Left lung (tissue), 10 donors: ENCODE measurements around the gene EIF4E1B. TPM values are rescaled to one million over a fixed set of nuclear protein-coding genes. Genes with fewer than 3 reads are reported as not detected.
"Not testable (repeated sequence)": the region's sequence is repeated elsewhere in the genome, so short reads cannot be mapped to it uniquely, and the experiment has no call there.

ENCODE experiments used
- ATAC-seq: fragments of 200-7000 bp; cut with Tn5 transposase; one replicate; pipeline ENCODE4 v1.9.1; 2020; ENCODE audit warnings: moderate library complexity
- DNase-seq, 4 donors: peaks; one replicate each; pipeline ENCODE4 v3.0.0-alpha.2; 2013 to 2020
- H3K27ac ChIP-seq, 2 donors: fragments of 200-600 bp; sonication (generic) in 1 of 2; one replicate each; pipeline versions ENCODE4 v1.5.0 to v1.8.0; 2020 to 2021
- H3K27me3 ChIP-seq, 2 donors: fragments of 200-600 bp; sonication (generic) in 1 of 2; one replicate each; pipeline versions ENCODE4 v1.5.0 to v1.8.0; 2020 to 2021
- H3K36me3 ChIP-seq, 2 donors: fragments of 200-600 bp; sonication (generic) in 1 of 2; one replicate each; pipeline versions ENCODE4 v1.5.0 to v1.8.0; 2020 to 2021
- H3K4me1 ChIP-seq, 2 donors: fragments of 200-600 bp; one replicate each; pipeline ENCODE4 v1.8.0; 2021
- H3K4me3 ChIP-seq, 2 donors: fragments of 200-600 bp; sonication (generic) in 1 of 2; one replicate each; pipeline versions ENCODE4 v1.5.0 to v1.8.0; 2020 to 2021; ENCODE audit warnings: mild to moderate bottlenecking in 1 of 2
- H3K9me3 ChIP-seq, 2 donors: fragments of 200-600 bp; sonication (generic) in 1 of 2; one replicate each; pipeline versions ENCODE4 v1.5.0 to v1.8.0; 2020 to 2021
- CTCF ChIP-seq, 2 donors: fragments of 200-600 bp; sonication (generic) in 1 of 2; IDR thresholded peaks; one replicate each; pipeline versions ENCODE4 v1.5.0 to v1.8.0; 2021; ENCODE audit warnings: antibody characterized with exemption in 2 of 2
- intact Hi-C, 2 donors: fragments of 100-400 bp; cut with DNase I; formaldehyde crosslinking; loops; one replicate each; pipeline versions ENCODE4 v1.11.2 to v1.14.2; 2022
- polyA plus RNA-seq, 6 donors: library from polyadenylated mRNA; unstranded; fragments of 120-200 nt; gene quantifications; one replicate each; pipeline ENCODE4 v1.2.1, GENCODE V29; 2013; ENCODE audit not compliant: insufficient read length in 6 of 6
- total RNA-seq, 2 donors: library from RNA; stranded (reverse); fragmentation: NEBNext Ultra II Directional; extraction: Animal tissue kit (Norgen Biotek cat#: 25700); gene quantifications; one replicate each; pipeline ENCODE4 v1.2.1, GENCODE V29; 2021
- donor health status: DM: no; HTN: yes; CAD: no.
- donor health status: DM: no; HTN: no; CAD: no.

The EIF4E1B gene
- total and polyA plus RNA-seq, 8 donors = 0.07 to 0.10 (median 0.08) TPM; not detected in 5

- Histone ChIP-seq H3K36me3 (no peaks in the 10 kb centered on the region), H3K4me1 (no peaks in the 10 kb centered on the region), H3K27me3 (no peaks in the 10 kb centered on the region), H3K27ac (no peak overlapping the region), H3K9me3 (peaks cover 0 to 26% of the 10 kb centered on the region in 2 donors), H3K4me3 (no peak overlapping the region)
- TF ChIP-seq CTCF (IDR thresholded peaks at IDR 0.05) = no peak
- intact Hi-C loops = no loop called here
- ATAC-seq (no peak), DNase-seq (no peak)
These were observed 42.2 kb upstream of the EIF4E1B start for GRCh38 chr5:176588297-176588696.

DNA sequence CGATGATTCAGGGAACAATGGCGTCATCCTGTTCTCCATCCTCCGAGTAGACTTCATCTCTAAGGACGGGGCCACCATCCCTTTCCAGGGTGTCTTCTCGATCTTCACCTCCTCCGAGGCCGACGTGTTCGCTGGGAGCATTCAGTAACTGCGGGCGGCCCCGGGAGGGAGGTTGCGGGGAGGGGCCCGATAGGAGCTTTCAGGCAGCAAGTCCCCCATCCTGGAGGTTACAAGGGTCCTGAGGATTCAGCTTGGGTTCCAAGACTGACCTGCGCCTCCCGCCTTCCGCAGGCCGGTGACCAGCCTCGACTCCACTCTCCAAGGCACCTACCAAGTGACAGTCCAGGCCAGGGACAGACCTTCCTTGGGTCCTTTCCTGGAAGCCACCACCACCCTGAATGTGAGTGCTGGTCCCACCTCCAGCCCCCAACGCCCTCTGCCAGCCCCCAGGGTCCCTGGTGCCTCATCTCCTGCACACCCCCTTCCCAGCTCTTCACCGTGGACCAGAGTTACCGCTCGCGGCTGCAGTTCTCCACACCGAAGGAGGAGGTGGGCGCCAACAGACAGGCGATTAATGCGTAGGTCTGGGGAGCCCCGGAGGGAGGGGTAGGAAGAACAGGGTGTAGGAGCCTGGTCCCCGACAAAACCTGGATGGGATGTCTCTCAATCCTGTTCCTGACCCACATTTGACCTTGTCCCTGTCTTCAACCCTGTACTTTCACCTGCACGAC is 41.3 kb upstream of the EIF4E1B start:
- H3K27me3 ChIP-seq = no peaks in the 10 kb centered on the region
- no peak overlapping the region for H3K4me3 ChIP-seq
- no peaks in the 10 kb centered on the region for H3K36me3 ChIP-seq
- H3K9me3 ChIP-seq = peaks cover 0 to 23% of the 10 kb centered on the region in 2 donors
- ATAC-seq (no peak), DNase-seq (no peak)
- TF ChIP-seq CTCF (IDR thresholded peaks at IDR 0.05) = no peak
- intact Hi-C loops = no loop called here
- H3K27ac ChIP-seq = no peak overlapping the region
- no peaks in the 10 kb centered on the region for H3K4me1 ChIP-seq

DNA sequence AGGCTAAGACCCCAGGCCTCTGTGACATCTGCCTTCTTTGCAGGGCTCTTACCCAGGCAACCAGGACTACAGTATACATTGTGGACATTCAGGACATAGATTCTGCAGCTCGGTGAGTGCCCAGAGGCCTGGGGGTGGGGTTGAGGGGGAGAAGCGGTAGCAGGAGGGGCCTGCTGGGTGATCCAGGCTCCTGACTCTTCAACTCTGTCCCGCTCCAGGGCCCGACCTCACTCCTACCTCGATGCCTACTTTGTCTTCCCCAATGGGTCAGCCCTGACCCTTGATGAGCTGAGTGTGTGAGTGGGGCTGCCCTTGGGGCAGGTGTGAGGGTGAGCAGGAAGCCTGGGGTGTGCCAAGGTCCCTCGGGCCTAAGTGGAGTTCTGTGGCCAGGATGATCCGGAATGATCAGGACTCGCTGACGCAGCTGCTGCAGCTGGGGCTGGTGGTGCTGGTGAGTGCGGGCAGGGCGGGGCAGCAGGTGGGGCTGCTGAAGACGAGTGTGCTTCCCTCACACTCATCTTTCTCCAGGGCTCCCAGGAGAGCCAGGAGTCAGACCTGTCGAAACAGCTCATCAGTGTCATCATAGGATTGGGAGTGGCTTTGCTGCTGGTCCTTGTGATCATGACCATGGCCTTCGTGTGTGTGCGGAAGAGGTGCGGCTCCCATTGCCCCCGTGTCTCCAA is 40.3 kb upstream of the EIF4E1B start:
- Histone ChIP-seq H3K9me3 (peaks cover 0 to 14% of the 10 kb centered on the region in 2 donors), H3K4me3 (no peak overlapping the region), H3K4me1 (no peaks in the 10 kb centered on the region), H3K36me3 (no peaks in the 10 kb centered on the region), H3K27me3 (peaks cover 0 to 4% of the 10 kb centered on the region in 2 donors), H3K27ac (no peak overlapping the region)
- DNase-seq (no peak), ATAC-seq (no peak)
- TF ChIP-seq CTCF (IDR thresholded peaks at IDR 0.05) = no peak
- intact Hi-C loops = no loop called here

- DNase-seq, H3K27ac ChIP-seq, H3K4me3 ChIP-seq, intact Hi-C loops, H3K4me1 ChIP-seq, H3K9me3 ChIP-seq, H3K36me3 ChIP-seq, ATAC-seq: not testable (repeated sequence)
- peaks cover 0 to 19% of the 10 kb centered on the region in 2 donors for H3K27me3 ChIP-seq
These were observed 38.8 kb upstream of the EIF4E1B start for GRCh38 chr5:176591667-176592066.

DNA sequence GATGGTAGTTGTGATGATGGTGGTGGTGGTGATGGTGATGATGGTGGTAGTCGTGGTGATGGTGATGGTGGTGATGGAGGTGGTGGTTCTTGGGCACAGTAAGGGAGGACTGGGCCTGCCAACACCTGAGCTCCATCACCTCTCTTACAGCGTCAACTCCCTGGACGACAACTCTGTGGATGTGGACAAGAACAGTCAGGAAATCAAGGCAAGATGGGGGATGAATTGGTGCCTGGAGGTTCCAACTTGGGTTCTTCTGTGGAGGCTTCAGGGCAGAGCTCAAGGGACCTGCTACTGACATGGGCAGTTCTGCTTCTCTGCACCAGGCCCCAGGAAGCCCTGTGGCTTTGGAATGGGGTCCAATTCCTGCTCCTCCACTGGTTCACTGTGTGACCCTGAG is 37.9 kb upstream of the EIF4E1B start:
- no peak overlapping the region for H3K27ac ChIP-seq
- H3K4me1 ChIP-seq = peaks cover 0 to 10% of the 10 kb centered on the region in 2 donors
- no peak for TF ChIP-seq CTCF (IDR thresholded peaks at IDR 0.05)
- ATAC-seq (no peak), DNase-seq (no peak)
- H3K36me3 ChIP-seq = no peaks in the 10 kb centered on the region
- H3K9me3 ChIP-seq = no peaks in the 10 kb centered on the region
- intact Hi-C loops = no loop called here
- peaks cover 0 to 28% of the 10 kb centered on the region in 2 donors for H3K27me3 ChIP-seq
- H3K4me3 ChIP-seq = no peak overlapping the region
